GM19452 (cell line): Measurements from ENCODE around the gene CDK4.
"Not testable (repeated sequence)": the region's sequence is repeated elsewhere in the genome, so short reads cannot be mapped to it uniquely, and the experiment has no call there.

Source experiments
- ATAC-seq: cut with Tn5 transposase; IDR thresholded peaks from one replicate; pipeline ENCODE4 v1.9.1; 2021; ENCODE audit not compliant: unreplicated experiment

The CDK4 gene

DNA sequence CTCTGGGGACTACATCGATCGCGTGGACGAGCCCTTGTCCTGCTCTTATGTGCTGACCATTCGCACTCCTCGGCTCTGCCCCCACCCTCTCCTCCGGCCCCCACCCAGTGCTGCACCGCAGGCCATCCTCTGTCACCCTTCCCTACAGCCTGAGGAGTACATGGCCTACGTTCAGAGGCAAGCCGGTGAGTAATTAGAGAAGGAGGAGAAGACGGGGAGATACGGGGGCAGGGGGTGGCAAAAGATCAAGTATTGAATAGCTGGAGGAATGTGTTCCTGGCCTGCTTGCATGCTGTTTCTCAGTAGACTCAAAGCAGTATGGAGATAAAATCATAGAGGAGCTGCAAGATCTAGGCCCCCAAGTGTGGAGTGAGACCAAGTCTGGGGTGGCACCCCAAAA is 36.3 kb downstream of the CDK4 start:
- ATAC-seq, result no peak

GRCh38 chr12:57715036-57715748 is 36.9 kb downstream of the CDK4 start:
- ATAC-seq, result not testable (repeated sequence)

DNA sequence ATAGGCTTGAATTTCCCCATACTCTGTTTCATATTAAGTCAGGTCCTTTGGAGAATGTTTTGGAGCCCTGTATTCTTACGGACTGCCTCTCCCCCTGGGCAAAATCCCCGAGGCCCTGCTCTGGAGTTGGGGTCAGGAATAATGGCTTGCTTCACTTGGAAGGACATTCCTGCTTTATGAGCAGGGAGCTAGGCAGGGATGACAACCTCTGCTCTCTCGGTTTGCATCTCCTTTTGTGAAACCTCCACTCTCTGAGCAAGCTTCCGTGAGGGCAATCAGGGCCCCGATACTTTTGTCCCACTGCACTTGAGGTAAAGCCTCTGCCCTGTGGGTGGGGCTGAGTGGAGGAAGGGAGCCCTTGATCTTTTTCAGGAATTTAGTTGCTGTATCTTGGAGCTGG is 38.9 kb downstream of the CDK4 start:
- ATAC-seq, result no peak

GRCh38 chr12:57712701-57713100 is 39.4 kb downstream of the CDK4 start:
- no peak for ATAC-seq

GRCh38 chr12:57708296-57708695 is 43.8 kb downstream of the CDK4 start:
- no peak for ATAC-seq

DNA sequence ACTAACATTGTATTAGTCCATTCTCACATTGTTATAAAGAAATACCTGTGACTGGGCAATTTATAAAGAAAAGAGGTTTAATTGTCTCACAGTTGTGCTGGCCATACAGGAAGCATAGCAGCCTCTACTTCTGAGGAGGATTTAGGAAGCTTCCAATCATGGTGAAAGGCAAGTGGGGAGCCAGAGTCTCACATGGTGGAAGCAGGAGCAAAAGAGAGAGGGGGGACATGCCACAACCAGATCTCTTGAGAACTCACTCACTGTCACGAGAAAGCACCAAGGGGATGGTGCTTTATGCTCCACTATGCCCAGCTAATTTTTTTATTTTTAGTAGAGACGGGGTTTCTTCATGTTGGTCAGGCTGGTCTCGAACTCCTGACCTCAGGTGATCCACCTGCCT is 44.9 kb downstream of the CDK4 start:
- ATAC-seq, result no peak

DNA sequence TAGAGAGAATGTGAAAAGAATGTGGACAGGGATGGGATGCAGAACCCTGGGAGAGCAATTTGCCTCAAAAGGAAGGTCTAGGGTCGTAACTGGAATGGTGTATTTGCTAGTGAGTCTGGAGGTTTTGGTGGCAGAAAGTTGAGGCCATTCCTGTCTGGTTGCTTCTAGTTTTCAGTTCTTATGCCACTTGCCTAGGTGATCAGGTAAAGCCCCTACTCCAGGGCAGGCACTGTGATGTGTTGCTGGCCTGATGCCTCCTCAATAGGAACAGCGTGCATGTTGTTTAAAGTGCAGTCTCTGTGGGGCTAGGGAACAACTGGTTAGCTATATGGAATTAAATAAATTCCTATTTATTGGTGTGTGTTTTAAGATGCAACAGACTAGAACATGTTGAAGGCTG is 51.8 kb downstream of the CDK4 start:
- ATAC-seq, result no peak

DNA sequence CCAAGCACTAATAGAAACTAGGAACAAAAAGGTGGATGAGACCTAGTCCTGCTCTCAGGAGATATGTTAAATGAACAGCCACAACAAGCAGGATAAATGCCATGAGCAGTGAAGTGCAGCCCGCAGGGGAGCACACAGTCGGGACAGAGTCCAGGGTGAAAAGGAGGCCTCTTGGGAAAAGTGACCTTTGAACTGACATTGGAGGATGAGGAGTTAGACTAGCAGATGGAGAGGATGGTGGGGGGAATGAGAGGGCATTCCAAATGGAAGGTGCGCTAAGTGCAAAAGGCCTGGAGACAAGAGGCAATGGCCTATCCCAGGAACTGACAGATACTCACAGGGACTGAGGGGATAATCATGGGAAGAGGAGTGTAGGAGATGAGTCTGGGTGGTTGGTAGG is 53.7 kb downstream of the CDK4 start:
- ATAC-seq, result no peak
